Osteocyte (in vitro differentiated cells): ENCODE results near the gene F8. TPM values are rescaled to one million over a fixed set of nuclear protein-coding genes. Genes with fewer than 3 reads are reported as not detected.

Experiments
- DNase-seq: peaks from one replicate; pipeline ENCODE4 v3.0.0; 2021; ENCODE audit warnings: mixed read lengths; ENCODE audit not compliant: unreplicated experiment; ENCODE audit errors: extremely low spot score
- H3K27ac Mint-ChIP-seq: one replicate; pipeline ENCODE4 v1.8.0; 2021; ENCODE audit warnings: mild to moderate bottlenecking, mixed read lengths; ENCODE audit not compliant: unreplicated experiment
- H3K27me3 Mint-ChIP-seq: one replicate; pipeline ENCODE4 v1.8.0; 2021; ENCODE audit warnings: mixed read lengths; ENCODE audit not compliant: unreplicated experiment
- H3K36me3 Mint-ChIP-seq: one replicate; pipeline ENCODE4 v1.8.0; 2021; ENCODE audit warnings: mixed read lengths; ENCODE audit not compliant: unreplicated experiment
- H3K4me1 Mint-ChIP-seq: one replicate; pipeline ENCODE4 v1.8.0; 2021; ENCODE audit warnings: mixed read lengths; ENCODE audit not compliant: unreplicated experiment
- H3K4me3 Mint-ChIP-seq: one replicate; pipeline ENCODE4 v1.8.0; 2021; ENCODE audit warnings: mild to moderate bottlenecking, moderate library complexity, mixed read lengths; ENCODE audit not compliant: unreplicated experiment
- H3K9me3 Mint-ChIP-seq: one replicate; pipeline ENCODE4 v1.8.0; 2021; ENCODE audit warnings: mixed read lengths; ENCODE audit not compliant: unreplicated experiment
- CTCF ChIP-seq: fragments of 200-600 bp; sonication (generic); IDR thresholded peaks from 2 replicates; pipeline ENCODE4 v1.5.0; 2021; ENCODE audit warnings: antibody characterized with exemption, mild to moderate bottlenecking, moderate library complexity
- total RNA-seq: library from RNA; stranded (reverse); gene quantifications from 2 replicates; pipeline ENCODE4 v1.2.1, GENCODE V29; 2021

F8 gene
- total RNA-seq, 1 donor from 2014 or later: 2.2 TPM

- Mint-ChIP-seq H3K4me3 (peak overlapping the region; percentile 80), H3K9me3 (no peaks in the 10 kb centered on the region), H3K27me3 (no peaks in the 10 kb centered on the region), H3K36me3 (peaks cover 2% of the 10 kb centered on the region), H3K4me1 (peaks cover 27% of the 10 kb centered on the region), H3K27ac (no peak overlapping the region)
- DNase-seq: no peak
- no peak for TF ChIP-seq CTCF
These were observed 46.9 kb upstream of the F8 start for GRCh38 chrX:155069414-155069813.

- no peaks in the 10 kb centered on the region for H3K36me3 Mint-ChIP-seq
- H3K27me3 Mint-ChIP-seq: no peaks in the 10 kb centered on the region
- no peaks in the 10 kb centered on the region for H3K9me3 Mint-ChIP-seq
- peak overlapping the region; percentile 11 for H3K27ac Mint-ChIP-seq
- H3K4me1 Mint-ChIP-seq: peaks cover 27% of the 10 kb centered on the region
- H3K4me3 Mint-ChIP-seq: no peak overlapping the region
- no peak for DNase-seq
- no peak for TF ChIP-seq CTCF
These were observed 45.6 kb upstream of the F8 start for GRCh38 chrX:155068165-155068564.

GRCh38 chrX:155065035-155065734 is 42.7 kb upstream of the F8 start:
- no peaks in the 10 kb centered on the region for H3K36me3 Mint-ChIP-seq
- H3K9me3 Mint-ChIP-seq: no peaks in the 10 kb centered on the region

GRCh38 chrX:155061760-155062159 is 39.2 kb upstream of the F8 start:
- TF ChIP-seq CTCF: no peak
- H3K36me3 Mint-ChIP-seq: no peaks in the 10 kb centered on the region
- H3K27ac Mint-ChIP-seq: no peak overlapping the region
- no peaks in the 10 kb centered on the region for H3K27me3 Mint-ChIP-seq
- no peaks in the 10 kb centered on the region for H3K4me1 Mint-ChIP-seq
- peaks cover 4% of the 10 kb centered on the region for H3K9me3 Mint-ChIP-seq
- H3K4me3 Mint-ChIP-seq: no peak overlapping the region
- no peak for DNase-seq

More at GRCh38 chrX:155065035-155065734, 42.7 kb upstream of the F8 start:
- no peak overlapping the region for H3K27ac Mint-ChIP-seq
- DNase-seq: no peak
- H3K4me1 Mint-ChIP-seq: peaks cover 22% of the 10 kb centered on the region
- no peak for TF ChIP-seq CTCF
- no peaks in the 10 kb centered on the region for H3K27me3 Mint-ChIP-seq
- no peak overlapping the region for H3K4me3 Mint-ChIP-seq

- H3K36me3 Mint-ChIP-seq: peaks cover 5% of the 10 kb centered on the region
- H3K9me3 Mint-ChIP-seq: peaks cover 12% of the 10 kb centered on the region
- H3K27ac Mint-ChIP-seq: no peak overlapping the region
- peak overlapping the region; percentile 29 for H3K4me3 Mint-ChIP-seq
- TF ChIP-seq CTCF: peak; percentile 76
- no peaks in the 10 kb centered on the region for H3K27me3 Mint-ChIP-seq
- no peaks in the 10 kb centered on the region for H3K4me1 Mint-ChIP-seq
- no peak for DNase-seq
These were observed 34.6 kb upstream of the F8 start for GRCh38 chrX:155056877-155057792.
